Parathyroid adenoma (tissue), 2 donors: ENCODE results near the gene KRR1.

Experiments used
- H2AFZ ChIP-seq: fragments of 300-600 bp; sonication (generic); one replicate; pipeline ENCODE4 v1.7.0; 2017; ENCODE audit warnings: antibody characterized with exemption, mild to moderate bottlenecking
- H3K27ac ChIP-seq: fragments of 300-600 bp; sonication (generic); one replicate; pipeline ENCODE4 v1.7.0; 2017
- H3K27me3 ChIP-seq: fragments of 300-600 bp; sonication (generic); one replicate; pipeline ENCODE4 v1.7.0; 2017; ENCODE audit warnings: low read length; ENCODE audit not compliant: control insufficient read depth, insufficient read depth
- H3K36me3 ChIP-seq: fragments of 300-600 bp; sonication (generic); one replicate; pipeline ENCODE4 v1.7.0; 2017; ENCODE audit warnings: low read length; ENCODE audit not compliant: control insufficient read depth, insufficient read depth
- H3K4me1 ChIP-seq: fragments of 300-600 bp; sonication (generic); one replicate; pipeline ENCODE4 v1.7.0; 2017; ENCODE audit warnings: control low read depth
- H3K4me2 ChIP-seq: fragments of 300-600 bp; sonication (generic); one replicate; pipeline ENCODE4 v1.7.0; 2017; ENCODE audit warnings: low read length
- H3K4me3 ChIP-seq: fragments of 300-600 bp; sonication (generic); one replicate; pipeline ENCODE4 v1.7.0; 2017; ENCODE audit warnings: low read depth, low read length
- H3K79me2 ChIP-seq: fragments of 300-600 bp; sonication (generic); one replicate; pipeline ENCODE4 v1.7.0; 2017; ENCODE audit warnings: control low read depth
- H3K9ac ChIP-seq: fragments of 300-600 bp; sonication (generic); one replicate; pipeline ENCODE4 v1.7.0; 2017; ENCODE audit warnings: mild to moderate bottlenecking
- H3K9me3 ChIP-seq: fragments of 300-600 bp; sonication (generic); one replicate; pipeline ENCODE4 v1.7.0; 2017; ENCODE audit warnings: low read length; ENCODE audit not compliant: control insufficient read depth
- CTCF ChIP-seq: fragments of 300-600 bp; sonication (generic); IDR thresholded peaks from one replicate; pipeline ENCODE4 v1.7.0; 2017; ENCODE audit warnings: antibody characterized with exemption, mild to moderate bottlenecking
- donor health status: primary hyperparathyroidism.

KRR1 gene

GRCh38 chr12:75511116-75512048, at the start of gene KRR1:
Gene KRR1, minus strand, starts transcription at chr12:75511609. Its CDS starts 12 bp downstream, at chr12:75511597.
- Histone ChIP-seq H3K4me2 (peak within 1 kb of the TSS; percentile 80), H3K9ac (peak within 1 kb of the TSS; percentile 11), H3K79me2 (peaks cover 23% of the 10 kb centered on the region), H3K4me1 (peaks cover 8% of the 10 kb centered on the region), H3K4me3 (peak within 1 kb of the TSS; percentile 97), H3K27ac (peak within 1 kb of the TSS; percentile 53), H2AFZ (peak within 1 kb of the TSS; percentile 81), H3K36me3 (no peaks in the 10 kb centered on the region), H3K9me3 (peaks cover 3% of the 10 kb centered on the region), H3K27me3 (no peaks in the 10 kb centered on the region)
- TF ChIP-seq CTCF = peak; percentile 14

- H3K79me2 ChIP-seq = no peaks in the 10 kb centered on the region
- H3K9me3 ChIP-seq = no peaks in the 10 kb centered on the region
- no peaks in the 10 kb centered on the region for H3K27me3 ChIP-seq
- no peaks in the 10 kb centered on the region for H3K4me1 ChIP-seq
- no peak overlapping the region for H2AFZ ChIP-seq
- H3K9ac ChIP-seq = no peak overlapping the region
- no peaks in the 10 kb centered on the region for H3K36me3 ChIP-seq
- H3K4me3 ChIP-seq = no peak overlapping the region
- no peak overlapping the region for H3K27ac ChIP-seq
- peak; percentile 34 for TF ChIP-seq CTCF
- no peak overlapping the region for H3K4me2 ChIP-seq
These were observed 48.8 kb upstream of the KRR1 start for GRCh38 chr12:75560167-75560566.

- Histone ChIP-seq H3K36me3 (no peaks in the 10 kb centered on the region), H3K4me1 (no peaks in the 10 kb centered on the region), H3K9me3 (no peaks in the 10 kb centered on the region), H3K27me3 (no peaks in the 10 kb centered on the region), H3K9ac (no peak overlapping the region), H3K4me3 (no peak overlapping the region), H3K27ac (no peak overlapping the region), H2AFZ (no peak overlapping the region), H3K4me2 (no peak overlapping the region), H3K79me2 (no peaks in the 10 kb centered on the region)
- TF ChIP-seq CTCF = no peak
These were observed 46.9 kb upstream of the KRR1 start for GRCh38 chr12:75558287-75558686.

GRCh38 chr12:75556311-75556899, 45.0 kb upstream of the KRR1 start:
- Histone ChIP-seq H3K36me3 (no peaks in the 10 kb centered on the region), H2AFZ (no peak overlapping the region), H3K9me3 (no peaks in the 10 kb centered on the region), H3K27ac (no peak overlapping the region), H3K4me3 (no peak overlapping the region), H3K9ac (no peak overlapping the region), H3K27me3 (no peaks in the 10 kb centered on the region), H3K79me2 (no peaks in the 10 kb centered on the region), H3K4me1 (no peaks in the 10 kb centered on the region), H3K4me2 (no peak overlapping the region)
- no peak for TF ChIP-seq CTCF
